ENCODE measurements around the gene GOLGA5. TPM values are rescaled to one million over a fixed set of nuclear protein-coding genes. Genes with fewer than 3 reads are reported as not detected.
"Not testable (repeated sequence)": the region's sequence is repeated elsewhere in the genome, so short reads cannot be mapped to it uniquely, and the experiment has no call there.

Gene GOLGA5
- total RNA-seq, 6 donors from 2014 or later = 24.1 to 60.0 (median 32.2) TPM

- TF ChIP-seq CTCF (IDR thresholded peaks at IDR 0.05) (no peak), POLR2A (IDR thresholded peaks at IDR 0.05) (no peak), EP300 (IDR thresholded peaks at IDR 0.05) (no peak), POLR2AphosphoS5 (IDR thresholded peaks at IDR 0.05) (no peak)
- DNase-seq (peak in 1 of 2 donors; percentile 49), ATAC-seq (ENCODE audit: low FRiP score in 2 of 2) (no peak)
- H3K9me3 ChIP-seq = no peaks in the 10 kb centered on the region
- H3K4me3 ChIP-seq = no peak overlapping the region
- WGBS, 2 donors = 81 to 87% methylated on average over 4 of the region's 4 CpGs
- no peaks in the 10 kb centered on the region for H3K36me3 ChIP-seq
- peaks cover 5 to 16% (median 6%) of the 10 kb centered on the region in 4 donors for H3K4me1 ChIP-seq
- H3K27me3 ChIP-seq = no peaks in the 10 kb centered on the region
- peak overlapping the region in 1 of 4 donors; percentile 21 for H3K27ac ChIP-seq
Measured at GRCh38 chr14:92756446-92756845, 37.7 kb upstream of the GOLGA5 start.

GRCh38 chr14:92759300-92759678 is 34.8 kb upstream of the GOLGA5 start:
- DNase-seq = peak in 1 of 2 donors; percentile 50
- Histone ChIP-seq H3K36me3 (no peaks in the 10 kb centered on the region), H3K27me3 (no peaks in the 10 kb centered on the region), H3K4me1 (peaks cover 5 to 16% (median 10%) of the 10 kb centered on the region in 4 donors), H3K27ac (no peak overlapping the region), H3K4me3 (no peak overlapping the region), H3K9me3 (no peaks in the 10 kb centered on the region)
- WGBS, 2 donors = 70 to 73% methylated on average over 4 of the region's 4 CpGs
- peak in 1 of 2 donors; percentile 35 for ATAC-seq (ENCODE audit: low FRiP score in 2 of 2)
- TF ChIP-seq POLR2A (IDR thresholded peaks at IDR 0.05) = no peak
- no peak for TF ChIP-seq CTCF (IDR thresholded peaks at IDR 0.05)
- TF ChIP-seq EP300 (IDR thresholded peaks at IDR 0.05) = no peak
- no peak for TF ChIP-seq POLR2AphosphoS5 (IDR thresholded peaks at IDR 0.05)

GRCh38 chr14:92759679-92760523 is 34.2 kb upstream of the GOLGA5 start:
- H3K4me1 ChIP-seq = peaks cover 5 to 16% (median 10%) of the 10 kb centered on the region in 4 donors
- 78 to 80% methylated on average over 12 of the region's 12 CpGs for WGBS, 2 donors
- no peaks in the 10 kb centered on the region for H3K9me3 ChIP-seq
- peak overlapping the region in 3 of 4 donors; percentile 35 to 60 (median 57) for H3K27ac ChIP-seq
- DNase-seq (no peak), ATAC-seq (ENCODE audit: low FRiP score in 2 of 2) (no peak)
- H3K27me3 ChIP-seq = no peaks in the 10 kb centered on the region
- TF ChIP-seq POLR2A (IDR thresholded peaks at IDR 0.05) (no peak), EP300 (IDR thresholded peaks at IDR 0.05) (no peak), CTCF (IDR thresholded peaks at IDR 0.05) (no peak), POLR2AphosphoS5 (IDR thresholded peaks at IDR 0.05) (no peak)
- H3K36me3 ChIP-seq = no peaks in the 10 kb centered on the region
- peak overlapping the region in 3 of 4 donors; percentile 16 to 23 (median 21) for H3K4me3 ChIP-seq

DNA sequence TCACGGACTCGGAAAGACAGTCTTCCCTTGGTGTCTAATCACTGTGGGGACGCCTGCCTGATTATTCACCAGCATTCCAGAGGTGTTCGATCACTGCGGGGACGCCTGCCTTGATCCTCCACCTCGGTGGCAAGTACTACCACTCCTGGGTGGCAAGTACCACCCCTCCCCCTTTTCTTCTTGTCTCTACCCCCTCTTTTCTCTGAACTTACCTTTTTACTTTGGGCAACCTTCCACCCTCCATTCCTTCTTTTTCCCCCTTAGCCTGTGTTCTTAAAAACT is 33.6 kb upstream of the GOLGA5 start:
- WGBS, 2 donors = 61 to 64% methylated on average over 7 of the region's 7 CpGs
- ATAC-seq (ENCODE audit: low FRiP score in 2 of 2) (no peak), DNase-seq (no peak)
- Histone ChIP-seq H3K9me3 (no peaks in the 10 kb centered on the region), H3K4me3 (peak overlapping the region in 3 of 4 donors; percentile 16 to 23 (median 21)), H3K27me3 (no peaks in the 10 kb centered on the region), H3K36me3 (no peaks in the 10 kb centered on the region), H3K4me1 (peaks cover 3 to 11% (median 7%) of the 10 kb centered on the region in 4 donors), H3K27ac (peak overlapping the region in 3 of 4 donors; percentile 35 to 60 (median 57))
- TF ChIP-seq POLR2A (IDR thresholded peaks at IDR 0.05) (no peak), EP300 (IDR thresholded peaks at IDR 0.05) (no peak), CTCF (IDR thresholded peaks at IDR 0.05) (no peak), POLR2AphosphoS5 (IDR thresholded peaks at IDR 0.05) (no peak)

DNA sequence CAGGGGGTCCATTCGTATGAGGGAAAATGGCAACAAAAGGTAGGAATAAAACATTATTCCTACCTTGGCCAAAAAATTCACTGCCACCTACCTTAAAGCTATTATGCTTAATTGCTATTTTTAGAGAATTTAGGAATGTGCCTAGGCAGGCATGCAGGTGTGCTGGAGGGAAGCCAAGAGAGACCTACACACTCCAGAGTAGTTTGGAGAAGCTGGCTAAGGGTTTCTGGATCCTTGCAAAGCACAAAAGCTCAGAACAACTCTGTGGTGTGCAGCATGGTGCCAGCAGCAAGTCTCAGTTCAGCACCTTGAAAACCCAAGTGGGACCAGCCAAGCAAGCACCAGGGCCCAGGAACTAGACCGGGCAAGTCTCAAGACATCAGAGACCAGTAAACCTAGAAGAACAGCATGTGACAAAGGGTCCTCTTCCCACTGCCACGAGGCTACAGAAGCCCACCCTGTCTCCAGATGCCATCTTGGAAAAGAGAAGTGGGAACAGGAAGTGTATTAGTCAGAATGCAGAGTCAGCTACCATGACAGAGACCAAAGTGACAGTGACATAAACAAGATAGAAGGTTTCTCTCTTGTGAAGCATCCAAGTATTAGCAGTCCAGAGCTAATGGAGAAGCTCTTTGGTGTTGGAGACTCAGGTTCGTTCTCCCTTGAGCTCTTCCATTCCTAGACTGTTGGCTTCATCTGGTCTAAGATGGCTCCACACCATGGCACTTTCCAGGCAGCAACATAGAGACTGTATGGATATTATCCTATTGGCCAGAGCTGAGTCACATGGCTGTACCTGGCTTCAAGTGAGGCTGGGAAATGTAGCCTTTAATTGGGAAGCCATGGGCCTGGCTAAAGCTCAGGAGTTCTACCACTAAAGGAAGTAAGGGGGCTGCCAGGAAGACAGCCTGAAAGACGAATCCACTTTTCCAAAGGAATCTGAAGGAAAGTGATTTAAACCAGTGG is 30.2 kb upstream of the GOLGA5 start:
- WGBS, 2 donors = 59 to 67% methylated on average over 3 to 4 of the region's 5 CpGs
- not testable (repeated sequence) for H3K36me3 ChIP-seq, DNase-seq, H3K9me3 ChIP-seq, H3K4me3 ChIP-seq, H3K4me1 ChIP-seq, H3K27ac ChIP-seq, H3K27me3 ChIP-seq
- peak; percentile 30 to 67 for ATAC-seq (ENCODE audit: low FRiP score in 2 of 2)

DNA sequence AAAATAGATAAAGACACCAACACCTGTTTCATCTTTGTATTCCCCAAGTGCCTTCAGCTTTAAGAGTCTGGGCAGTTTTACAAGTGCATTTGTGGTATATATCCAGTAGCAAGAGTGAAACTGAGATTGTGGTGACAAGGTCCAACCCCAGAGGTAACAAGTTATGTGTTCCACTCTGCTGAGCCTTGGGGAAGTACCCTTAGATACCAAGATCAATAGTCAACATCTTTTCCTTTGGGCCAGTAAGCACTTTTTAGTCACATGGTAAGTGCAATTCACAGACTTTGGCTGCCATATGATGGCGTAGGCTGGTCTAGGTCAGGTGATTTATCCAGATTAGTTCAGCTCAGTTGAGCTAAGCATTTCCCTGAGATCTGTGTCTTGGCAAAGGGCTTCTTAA is 25.9 kb upstream of the GOLGA5 start:
- not testable (repeated sequence) for H3K36me3 ChIP-seq, H3K4me1 ChIP-seq, H3K4me3 ChIP-seq, H3K27me3 ChIP-seq, H3K9me3 ChIP-seq, DNase-seq
- peak in 1 of 2 donors; percentile 82 for ATAC-seq (ENCODE audit: low FRiP score in 2 of 2)
- peak overlapping the region in 2 of 4 donors; percentile 18 to 35 for H3K27ac ChIP-seq
- WGBS, 2 donors = 57% methylated on average over 1 of the region's 1 CpG; no CpG with 5 or more reads in 1 of the 2 donors

All from upper lobe of left lung (tissue), 6 donors.